Measurements from ENCODE around the gene GRID1. TPM values are rescaled to one million over a fixed set of nuclear protein-coding genes. Genes with fewer than 3 reads are reported as not detected.

GRID1 gene
- total RNA-seq, 1 experiment from 2014 or later, result not detected

GRCh38 chr10:86082556-86082955, 284.0 kb downstream of the GRID1 start:
- BruUV-seq (replicated peaks), result no TSS peak
- POLR2A ChIA-PET (ENCODE audit: unreplicated experiment), result no interaction called here
- Histone ChIP-seq H3K9me3 (ENCODE audit: low read length) (no peaks in the 10 kb centered on the region), H3F3A (ENCODE audit: low read length, unreplicated experiment) (no peaks in the 10 kb centered on the region), H3K4me1 (ENCODE audit: insufficient read depth, low read length) (no peaks in the 10 kb centered on the region), H2AFZ (ENCODE audit: low read length) (no peak overlapping the region), H4K20me1 (ENCODE audit: low read length) (no peaks in the 10 kb centered on the region), H3K9ac (ENCODE audit: low read length) (no peak overlapping the region), H3K79me2 (ENCODE audit: low read length) (no peaks in the 10 kb centered on the region), H3K9me2 (replicated peaks; ENCODE audit: low read length) (no peaks in the 10 kb centered on the region), H3K27ac (ENCODE audit: low read length) (no peak overlapping the region), H3K4me2 (ENCODE audit: low read length) (no peak overlapping the region), H3K36me3 (ENCODE audit: low read depth, low read length) (no peaks in the 10 kb centered on the region), H3K4me3 (ENCODE audit: low read length) (no peak overlapping the region), H3K27me3 (ENCODE audit: low read length) (no peaks in the 10 kb centered on the region)
- TF ChIP-seq EZH2phosphoT487 (IDR thresholded peaks at IDR 0.05; ENCODE audit: borderline replicate concordance, low read length) (no peak), EZH2 (IDR thresholded peaks at IDR 0.05; ENCODE audit: low read length, unreplicated experiment) (no peak), CTCF (conservative IDR thresholded peaks at IDR 0.05; ENCODE audit: low read depth, low read length) (no peak)
- intact Hi-C loops (cut with micrococcal nuclease), result no loop called here
- no peak for ATAC-seq
- CTCF ChIA-PET, result no interaction called here
- DNase-seq, result no peak

DNA sequence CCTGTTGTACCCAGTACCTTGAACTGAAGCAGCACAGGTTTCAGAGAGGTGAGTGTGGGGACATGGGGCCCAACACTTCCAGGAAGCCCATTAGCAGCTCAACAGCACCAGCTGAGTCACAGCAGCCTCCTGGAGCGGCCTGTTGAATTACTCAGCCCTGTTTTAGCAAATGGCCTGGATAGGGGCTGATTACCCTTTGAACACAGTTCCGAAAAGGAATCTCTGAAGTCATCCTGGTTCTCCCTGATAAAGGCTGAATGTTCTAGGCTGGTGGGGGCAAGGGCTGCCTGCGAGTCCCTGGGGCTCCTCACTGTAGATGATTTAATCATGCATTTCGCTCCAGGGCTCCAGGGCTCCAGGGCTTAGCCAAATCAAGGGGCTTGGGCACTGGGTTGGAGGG, 287.5 kb downstream of the GRID1 start:
- Histone ChIP-seq H3F3A (ENCODE audit: low read length, unreplicated experiment) (no peaks in the 10 kb centered on the region), H3K4me1 (ENCODE audit: insufficient read depth, low read length) (no peaks in the 10 kb centered on the region), H4K20me1 (ENCODE audit: low read length) (no peaks in the 10 kb centered on the region), H3K9me3 (ENCODE audit: low read length) (no peaks in the 10 kb centered on the region), H3K9me2 (replicated peaks; ENCODE audit: low read length) (no peaks in the 10 kb centered on the region), H3K79me2 (ENCODE audit: low read length) (no peaks in the 10 kb centered on the region), H3K27me3 (ENCODE audit: low read length) (no peaks in the 10 kb centered on the region), H3K27ac (ENCODE audit: low read length) (no peak overlapping the region), H2AFZ (ENCODE audit: low read length) (no peak overlapping the region), H3K36me3 (ENCODE audit: low read depth, low read length) (no peaks in the 10 kb centered on the region), H3K4me2 (ENCODE audit: low read length) (no peak overlapping the region), H3K4me3 (ENCODE audit: low read length) (no peak overlapping the region), H3K9ac (ENCODE audit: low read length) (no peak overlapping the region)
- peak; percentile 1 for DNase-seq
- BruUV-seq (replicated peaks), result no TSS peak
- ChIA-PET CTCF (no interaction called here), POLR2A (ENCODE audit: unreplicated experiment) (no interaction called here)
- no peak for ATAC-seq
- TF ChIP-seq EZH2phosphoT487 (IDR thresholded peaks at IDR 0.05; ENCODE audit: borderline replicate concordance, low read length) (no peak), CTCF (conservative IDR thresholded peaks at IDR 0.05; ENCODE audit: low read depth, low read length) (no peak), EZH2 (IDR thresholded peaks at IDR 0.05; ENCODE audit: low read length, unreplicated experiment) (no peak)
- intact Hi-C loops (cut with micrococcal nuclease), result no loop called here

DNA sequence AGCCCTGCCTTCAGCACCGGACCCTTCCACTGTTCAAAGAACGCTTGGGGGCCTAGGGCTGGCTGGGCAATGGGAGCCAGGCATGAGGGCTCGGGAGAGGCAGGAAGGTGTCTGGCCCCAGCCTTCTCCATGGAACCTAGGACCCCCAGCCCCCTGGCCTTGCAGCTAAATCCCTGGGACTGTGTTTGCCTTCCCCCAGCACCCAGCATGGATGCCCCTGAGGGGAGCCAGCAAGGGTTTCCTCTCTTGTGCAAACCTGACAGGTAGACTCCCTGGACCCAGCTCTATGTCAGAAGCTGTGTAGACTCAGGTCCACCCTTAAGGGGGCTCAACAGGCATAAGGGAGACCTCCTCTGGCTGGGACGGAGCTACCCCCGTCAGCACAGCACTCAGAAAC, 288.0 kb downstream of the GRID1 start:
- Histone ChIP-seq H3K9ac (ENCODE audit: low read length) (no peak overlapping the region), H3K4me2 (ENCODE audit: low read length) (no peak overlapping the region), H4K20me1 (ENCODE audit: low read length) (no peaks in the 10 kb centered on the region), H3K4me1 (ENCODE audit: insufficient read depth, low read length) (no peaks in the 10 kb centered on the region), H3F3A (ENCODE audit: low read length, unreplicated experiment) (no peaks in the 10 kb centered on the region), H2AFZ (ENCODE audit: low read length) (no peak overlapping the region), H3K27me3 (ENCODE audit: low read length) (no peaks in the 10 kb centered on the region), H3K9me2 (replicated peaks; ENCODE audit: low read length) (no peaks in the 10 kb centered on the region), H3K79me2 (ENCODE audit: low read length) (no peaks in the 10 kb centered on the region), H3K4me3 (ENCODE audit: low read length) (no peak overlapping the region), H3K9me3 (ENCODE audit: low read length) (no peaks in the 10 kb centered on the region), H3K27ac (ENCODE audit: low read length) (no peak overlapping the region), H3K36me3 (ENCODE audit: low read depth, low read length) (no peaks in the 10 kb centered on the region)
- BruUV-seq (replicated peaks), result no TSS peak
- DNase-seq (no peak), ATAC-seq (no peak)
- intact Hi-C loops (cut with micrococcal nuclease), result no loop called here
- TF ChIP-seq EZH2phosphoT487 (IDR thresholded peaks at IDR 0.05; ENCODE audit: borderline replicate concordance, low read length), result no peak
- TF ChIP-seq CTCF (conservative IDR thresholded peaks at IDR 0.05; ENCODE audit: low read depth, low read length), result no peak
- TF ChIP-seq EZH2 (IDR thresholded peaks at IDR 0.05; ENCODE audit: low read length, unreplicated experiment), result no peak
- ChIA-PET CTCF (no interaction called here), POLR2A (ENCODE audit: unreplicated experiment) (no interaction called here)

All from PC-3 (cell line).